C4-2B (cell line): ENCODE results near the gene OSBPL10.
"Not testable (repeated sequence)": the region's sequence is repeated elsewhere in the genome, so short reads cannot be mapped to it uniquely, and the experiment has no call there.

ENCODE experiments used
- H3K27ac ChIP-seq: fragments of 450-650 bp; 2 replicates; pipeline ENCODE4 v1.5.1; 2017
- ZFX ChIP-seq: fragments of 450-650 bp; IDR thresholded peaks from 2 replicates; pipeline ENCODE4 v1.6.1; 2017
- TF ChIP-seq, protein P1 (sequence below): fragments of 450-650 bp; conservative IDR thresholded peaks from 2 replicates; pipeline ENCODE4 v1.5.1; 2017; ENCODE audit warnings: mild to moderate bottlenecking

The OSBPL10 gene

DNA sequence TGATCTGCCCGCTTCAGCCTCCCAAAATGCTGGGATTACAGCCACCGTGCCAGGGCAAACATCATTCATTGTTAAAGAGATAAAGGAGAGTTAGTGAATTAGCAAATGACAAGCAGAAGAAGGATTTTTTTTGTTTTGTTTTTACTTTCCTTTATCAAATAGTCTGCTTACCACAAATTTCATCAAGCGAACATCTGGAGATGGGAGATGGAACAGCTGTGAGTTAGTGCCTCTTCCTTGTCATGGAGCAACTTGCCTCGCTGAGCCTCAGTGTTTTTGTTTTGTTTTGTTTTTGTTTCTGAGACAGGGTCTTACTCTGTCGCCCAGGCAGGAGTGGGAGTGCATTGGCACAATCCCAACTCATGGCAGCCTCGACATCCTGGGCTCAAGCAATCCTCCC lies 16.4 kb upstream of the OSBPL10 start:
- TF ChIP-seq, protein P1, sequence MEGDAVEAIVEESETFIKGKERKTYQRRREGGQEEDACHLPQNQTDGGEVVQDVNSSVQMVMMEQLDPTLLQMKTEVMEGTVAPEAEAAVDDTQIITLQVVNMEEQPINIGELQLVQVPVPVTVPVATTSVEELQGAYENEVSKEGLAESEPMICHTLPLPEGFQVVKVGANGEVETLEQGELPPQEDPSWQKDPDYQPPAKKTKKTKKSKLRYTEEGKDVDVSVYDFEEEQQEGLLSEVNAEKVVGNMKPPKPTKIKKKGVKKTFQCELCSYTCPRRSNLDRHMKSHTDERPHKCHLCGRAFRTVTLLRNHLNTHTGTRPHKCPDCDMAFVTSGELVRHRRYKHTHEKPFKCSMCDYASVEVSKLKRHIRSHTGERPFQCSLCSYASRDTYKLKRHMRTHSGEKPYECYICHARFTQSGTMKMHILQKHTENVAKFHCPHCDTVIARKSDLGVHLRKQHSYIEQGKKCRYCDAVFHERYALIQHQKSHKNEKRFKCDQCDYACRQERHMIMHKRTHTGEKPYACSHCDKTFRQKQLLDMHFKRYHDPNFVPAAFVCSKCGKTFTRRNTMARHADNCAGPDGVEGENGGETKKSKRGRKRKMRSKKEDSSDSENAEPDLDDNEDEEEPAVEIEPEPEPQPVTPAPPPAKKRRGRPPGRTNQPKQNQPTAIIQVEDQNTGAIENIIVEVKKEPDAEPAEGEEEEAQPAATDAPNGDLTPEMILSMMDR, result no peak
- TF ChIP-seq ZFX, result no peak
- no peak overlapping the region for H3K27ac ChIP-seq

DNA sequence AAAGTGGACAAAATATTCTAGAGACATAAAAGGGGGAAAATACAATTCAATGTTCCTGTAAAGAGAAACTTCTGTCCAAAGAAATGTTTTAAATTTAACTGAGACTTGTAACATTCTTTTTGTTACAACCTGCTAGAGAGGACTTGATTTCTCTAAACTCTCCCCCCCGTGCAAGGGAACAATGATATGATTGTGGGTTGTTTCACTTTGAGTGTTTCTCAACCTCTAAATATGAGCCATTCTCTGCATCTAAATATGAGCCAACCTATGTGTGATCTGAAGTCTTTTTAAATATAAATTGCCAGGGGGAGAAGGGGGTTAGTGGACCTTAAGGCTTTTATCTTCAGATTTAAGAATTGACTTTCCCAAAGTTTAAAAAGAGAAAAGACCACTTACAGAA lies 15.1 kb upstream of the OSBPL10 start:
- no peak overlapping the region for H3K27ac ChIP-seq
- TF ChIP-seq, protein P1, result no peak
- TF ChIP-seq ZFX, result no peak

DNA sequence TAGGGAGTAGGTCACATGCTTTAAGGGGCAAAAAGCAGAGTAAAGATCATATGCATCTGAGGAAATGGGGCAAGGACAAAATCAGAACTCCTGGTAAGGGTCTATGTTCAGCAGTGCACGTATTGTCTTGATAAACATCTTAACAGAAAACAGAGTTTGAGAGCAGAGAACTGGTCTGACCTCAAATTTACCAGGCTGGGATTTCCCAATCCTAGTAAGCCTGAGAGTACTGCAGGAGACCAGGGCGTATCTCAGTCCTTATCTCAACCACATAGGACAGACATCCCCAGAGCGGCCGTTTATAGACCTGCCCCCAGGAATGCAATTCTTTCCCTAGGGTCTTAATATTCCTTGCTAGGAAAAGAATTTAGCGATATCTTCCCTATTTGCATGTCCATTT lies 14.0 kb upstream of the OSBPL10 start:
- not testable (repeated sequence) for H3K27ac ChIP-seq

DNA sequence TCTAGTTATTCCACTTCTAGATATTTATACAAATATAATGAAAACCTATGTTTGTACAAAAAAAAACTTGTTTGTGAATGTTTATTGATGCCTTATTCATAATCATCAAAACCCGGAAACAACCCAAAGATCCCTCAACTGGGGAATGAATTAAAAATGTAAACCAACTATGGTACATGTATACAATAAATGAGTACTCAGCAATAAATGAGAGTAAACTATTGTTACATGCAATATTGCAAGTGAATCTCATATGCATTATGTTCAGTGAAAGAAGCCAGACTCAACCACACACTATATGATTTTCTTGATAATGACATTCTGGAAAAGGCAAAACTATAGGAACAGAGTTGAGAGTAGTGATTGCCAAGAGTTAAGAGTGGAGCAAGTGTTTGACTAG lies 12.8 kb upstream of the OSBPL10 start:
- TF ChIP-seq, protein P1, result no peak
- no peak for TF ChIP-seq ZFX
- H3K27ac ChIP-seq, result no peak overlapping the region

DNA sequence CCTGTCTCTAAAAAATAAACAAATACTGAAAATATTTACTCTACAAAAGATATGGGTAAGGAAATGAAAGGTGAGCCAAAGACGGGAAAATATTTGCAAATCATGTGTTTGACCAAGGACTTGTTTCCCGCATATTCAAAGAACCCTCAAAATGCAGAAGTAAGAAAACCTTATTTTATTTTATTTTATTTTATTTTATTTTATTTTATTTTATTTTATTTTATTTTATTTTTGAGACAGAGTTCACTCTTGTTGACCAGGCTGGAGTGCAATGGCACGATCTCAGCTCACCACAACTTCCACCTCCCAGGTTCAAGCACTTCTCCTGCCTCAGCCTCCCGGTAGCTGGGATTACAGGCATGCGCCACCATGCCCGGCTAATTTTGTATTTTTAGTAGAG lies 11.9 kb upstream of the OSBPL10 start:
- H3K27ac ChIP-seq, result not testable (repeated sequence)

DNA sequence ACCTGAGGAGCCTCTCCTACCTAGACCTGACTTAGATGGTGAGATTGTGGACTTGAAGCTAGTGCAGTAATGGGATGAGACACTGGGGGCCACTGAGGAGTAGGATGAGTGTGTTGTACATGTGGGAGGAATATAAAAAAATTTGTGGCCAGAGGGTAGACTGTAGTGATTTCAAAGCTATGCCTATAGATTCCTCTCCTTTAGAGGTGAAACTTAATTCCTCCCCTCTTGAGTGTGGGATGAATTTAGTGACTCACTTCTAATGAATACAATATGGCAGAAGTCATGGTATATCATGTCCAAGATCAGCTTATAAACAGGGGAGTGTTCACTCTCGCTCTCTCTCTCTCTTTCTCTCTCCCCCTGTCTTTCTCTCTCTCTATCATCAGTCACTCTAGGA lies 7.2 kb upstream of the OSBPL10 start:
- no peak for TF ChIP-seq ZFX
- TF ChIP-seq, protein P1, result no peak
- H3K27ac ChIP-seq, result no peak overlapping the region

DNA sequence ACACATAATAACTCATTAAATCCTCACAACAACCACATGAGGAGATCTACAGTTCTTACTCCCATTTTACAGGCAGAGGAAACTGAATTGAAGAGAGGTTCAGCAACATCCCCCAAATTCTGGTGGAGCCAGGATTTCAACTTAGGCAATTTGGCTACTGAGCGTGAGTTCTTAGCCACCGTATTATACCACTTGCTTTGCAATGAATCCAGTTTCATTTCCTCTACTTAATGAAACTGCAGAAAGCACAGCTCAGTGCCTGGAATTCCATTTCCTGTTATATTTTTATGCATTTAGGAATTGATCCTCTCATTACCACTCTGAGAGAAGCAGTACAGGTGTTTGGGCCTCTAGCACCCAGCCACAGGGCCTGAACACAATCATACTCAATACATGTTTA lies 4.8 kb upstream of the OSBPL10 start:
- TF ChIP-seq, protein P1, result no peak
- no peak for TF ChIP-seq ZFX
- no peak overlapping the region for H3K27ac ChIP-seq

DNA sequence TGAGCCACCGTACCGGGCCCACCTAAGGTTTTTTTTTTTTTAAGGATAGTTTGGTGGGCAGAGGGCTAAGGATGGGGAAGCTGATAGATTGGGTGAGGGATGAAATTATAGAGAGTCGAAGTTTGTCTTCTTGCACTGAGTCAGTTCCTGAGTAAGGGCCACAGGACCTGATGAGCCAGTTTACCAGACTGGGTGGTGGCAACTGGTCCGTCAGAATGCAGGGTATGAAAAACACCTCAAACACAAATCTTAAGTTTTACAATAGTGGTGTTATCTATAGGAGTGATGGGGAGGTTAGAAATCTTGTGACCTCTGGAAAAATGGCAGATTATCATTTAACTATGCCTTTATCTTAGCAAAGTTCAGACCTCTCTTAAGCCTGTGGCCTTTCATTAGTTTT lies 3.3 kb upstream of the OSBPL10 start:
- TF ChIP-seq, protein P1, result no peak
- no peak for TF ChIP-seq ZFX
- no peak overlapping the region for H3K27ac ChIP-seq
